HG02973 (cell line): ENCODE results near the gene LRRC27.

Experiments
- ATAC-seq: cut with Tn5 transposase; IDR thresholded peaks from one replicate; pipeline ENCODE4 v1.9.1; 2021; ENCODE audit warnings: moderate library complexity; ENCODE audit not compliant: unreplicated experiment

Gene LRRC27

DNA sequence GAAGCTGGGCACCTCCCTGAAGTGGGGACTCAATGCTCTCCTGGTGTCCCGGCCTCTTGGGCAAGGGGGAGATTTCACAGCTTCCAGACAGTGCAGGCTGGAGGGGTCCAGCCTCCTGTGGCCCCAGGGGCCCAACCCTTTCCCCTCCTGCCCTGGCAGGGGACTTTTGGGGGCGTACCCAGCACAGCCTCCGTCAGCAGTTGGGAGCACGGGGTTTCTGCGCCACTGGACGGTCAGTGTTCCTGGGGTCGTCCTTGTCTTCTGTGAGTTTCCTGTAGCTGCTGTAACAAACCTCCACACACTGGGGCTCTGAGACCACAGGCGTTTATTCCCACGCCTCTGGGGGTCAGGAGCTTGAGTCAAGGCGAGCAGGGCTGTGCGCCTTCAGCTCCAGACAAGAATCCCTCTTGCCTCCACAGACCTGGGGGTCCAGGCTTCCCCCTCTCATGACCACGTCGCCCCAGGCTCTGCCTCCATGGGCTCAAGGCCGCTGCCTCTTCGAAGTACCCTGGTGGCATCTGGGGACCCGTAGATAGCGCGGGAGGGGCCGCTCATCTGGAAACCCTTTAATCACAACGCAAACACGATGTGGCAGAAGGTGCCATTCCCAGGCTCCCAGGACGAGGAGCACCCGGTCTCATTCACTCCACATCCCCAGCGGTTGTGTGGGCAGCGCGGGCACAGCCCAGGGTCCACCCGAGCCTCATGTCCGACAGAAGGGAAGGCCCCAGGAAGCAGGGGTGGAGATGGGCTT is 79.0 kb downstream of the LRRC27 start:
- no peak for ATAC-seq

DNA sequence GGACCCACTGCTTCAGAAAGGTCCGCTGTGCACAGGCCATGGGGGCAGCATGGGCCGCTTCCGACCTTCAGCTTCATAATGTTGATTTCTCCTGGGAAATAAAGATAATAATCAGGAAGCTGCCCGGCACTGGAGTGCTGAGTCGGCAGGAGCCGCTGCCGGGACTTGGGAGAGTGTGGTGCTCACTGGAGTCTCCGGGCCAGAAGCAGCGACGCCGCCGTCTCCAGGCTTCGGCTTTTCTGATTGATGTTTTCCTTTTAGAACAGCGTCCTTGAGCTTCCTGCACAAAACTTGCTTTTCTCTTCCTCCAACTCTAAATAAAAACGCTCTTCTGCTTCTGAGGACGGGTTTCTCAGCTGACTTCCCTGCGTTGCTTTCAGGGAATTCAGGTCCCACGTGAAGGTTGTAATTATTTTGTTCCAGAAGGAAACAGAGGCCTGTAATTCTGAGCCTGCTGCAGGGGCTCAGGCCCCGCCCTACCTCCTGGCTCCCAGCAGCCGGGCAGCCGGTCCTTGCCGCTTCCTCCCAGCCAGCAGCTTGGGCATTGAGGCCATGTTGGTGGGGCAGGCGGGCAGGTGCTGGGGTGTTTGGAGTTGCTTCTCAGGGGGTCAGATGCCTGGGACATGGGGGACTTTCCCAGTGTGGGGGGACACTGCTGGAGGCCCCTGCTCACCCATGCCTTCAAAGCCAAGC is 79.7 kb downstream of the LRRC27 start:
- ATAC-seq = no peak

DNA sequence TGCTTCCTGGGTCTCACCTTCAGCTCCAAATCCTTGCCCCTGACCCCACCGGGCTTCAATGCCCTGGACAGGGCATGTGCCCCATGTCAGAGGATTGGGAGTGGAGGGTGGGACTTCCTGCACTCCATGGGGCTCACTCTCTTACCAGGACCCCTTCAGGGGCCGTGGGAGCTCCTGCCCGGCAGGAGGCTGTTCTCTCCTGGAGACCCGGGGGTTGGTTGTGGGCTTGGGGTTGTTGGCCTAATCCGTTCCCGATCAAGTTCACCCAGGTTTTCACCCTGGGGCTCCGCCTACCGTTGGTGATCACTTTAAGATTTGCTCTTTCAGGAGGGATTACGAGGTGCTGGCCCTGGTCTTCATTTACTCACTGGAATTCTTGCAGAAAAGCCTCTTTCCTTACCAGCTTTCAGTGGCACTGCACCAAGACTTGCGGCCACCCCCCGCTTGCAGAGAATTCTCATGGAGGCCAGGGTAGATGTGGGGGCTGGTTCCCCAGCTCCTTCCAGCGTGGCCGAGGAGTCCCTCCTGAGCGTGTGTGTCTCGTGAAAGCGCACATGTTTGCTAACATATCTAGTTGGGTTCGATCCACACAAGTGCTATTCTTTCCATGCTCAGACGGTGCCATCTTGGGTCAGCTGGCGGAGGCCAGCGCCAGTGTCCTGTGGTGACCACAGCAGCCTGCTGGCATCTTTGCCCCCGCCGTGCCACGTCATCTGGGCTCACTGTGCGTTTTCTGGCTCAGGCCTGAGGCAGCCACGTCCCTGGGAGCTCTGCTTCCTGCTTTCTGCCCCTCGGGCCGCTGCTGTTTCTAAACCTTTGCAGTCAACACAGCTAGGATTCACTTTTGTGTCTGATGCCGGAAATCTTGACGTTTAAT is 80.6 kb downstream of the LRRC27 start:
- ATAC-seq = no peak

DNA sequence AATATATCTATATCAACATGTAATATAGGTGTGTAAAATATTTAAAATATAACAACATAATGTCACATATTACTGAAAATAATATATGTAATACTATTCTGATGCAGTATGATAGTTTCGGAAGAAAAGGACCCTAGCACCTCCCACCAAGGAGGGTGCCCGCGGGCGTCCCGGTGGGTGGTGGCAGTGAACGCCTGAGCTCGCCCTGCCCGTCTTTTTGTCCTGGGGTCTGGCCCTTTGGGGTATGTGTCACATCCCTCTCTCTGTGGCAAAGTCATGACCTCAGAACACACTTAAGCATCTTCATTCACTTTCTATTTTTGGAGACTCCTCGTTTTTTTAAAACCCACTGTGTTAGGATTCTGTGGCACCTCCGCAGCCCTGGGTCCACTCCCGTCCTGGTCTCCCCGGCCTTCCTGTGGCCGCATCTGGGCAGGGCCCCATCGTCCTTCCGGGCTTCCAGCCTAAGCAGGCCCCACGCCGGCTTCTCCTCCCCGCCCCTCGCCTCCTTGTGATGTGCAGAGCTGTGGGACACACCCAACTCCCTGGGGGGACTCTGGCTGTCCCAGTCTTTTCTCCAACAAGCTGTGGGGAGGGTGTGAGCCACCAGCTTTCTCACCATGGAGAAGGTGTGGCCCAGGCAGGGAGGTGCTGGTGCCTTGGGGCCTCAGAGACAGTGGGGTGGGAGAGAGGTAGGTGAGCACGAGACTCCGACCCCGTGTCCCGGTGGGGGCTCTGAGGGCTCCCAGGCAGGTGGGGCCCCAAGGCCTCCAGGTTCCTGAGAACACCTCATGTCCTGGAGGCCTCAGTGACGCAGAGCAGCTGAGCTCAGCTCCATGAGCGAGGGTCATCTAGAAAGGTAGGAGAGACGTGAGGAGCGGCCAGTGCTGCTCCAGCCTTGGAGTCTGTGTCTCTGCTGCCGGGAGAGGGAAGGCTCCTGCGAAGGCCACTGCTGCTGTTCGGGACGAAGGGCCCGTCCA is 81.5 kb downstream of the LRRC27 start:
- ATAC-seq = no peak

DNA sequence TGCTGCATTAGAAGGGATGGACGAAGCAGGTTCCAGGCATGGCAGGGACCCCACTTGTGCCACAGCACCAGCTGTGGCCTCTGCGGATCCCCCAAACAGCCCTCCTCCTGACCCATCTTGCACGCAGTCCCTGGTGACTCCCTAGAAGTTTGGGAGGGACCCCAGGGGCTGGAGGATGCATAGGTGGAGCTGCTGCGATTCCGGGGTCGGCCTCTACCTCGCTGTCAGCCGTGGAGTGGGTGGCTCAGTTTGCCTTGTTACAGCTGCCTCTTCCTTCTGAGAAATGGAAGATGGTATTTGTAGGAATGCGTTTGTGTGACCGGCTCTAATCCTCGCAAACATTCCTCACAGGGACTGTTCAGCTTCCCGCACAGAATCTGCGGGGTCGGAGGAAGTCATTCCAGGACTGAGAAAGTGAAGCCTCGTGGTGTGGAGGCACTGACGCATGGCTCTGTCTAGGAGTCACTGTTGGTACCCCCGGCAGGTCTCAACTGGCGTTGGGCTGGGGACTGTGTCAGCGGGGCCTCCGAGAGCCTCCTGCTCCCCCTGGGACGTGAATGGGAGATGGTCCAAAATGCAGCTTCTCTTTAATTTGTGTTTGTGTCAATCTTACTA is 82.5 kb downstream of the LRRC27 start:
- no peak for ATAC-seq

DNA sequence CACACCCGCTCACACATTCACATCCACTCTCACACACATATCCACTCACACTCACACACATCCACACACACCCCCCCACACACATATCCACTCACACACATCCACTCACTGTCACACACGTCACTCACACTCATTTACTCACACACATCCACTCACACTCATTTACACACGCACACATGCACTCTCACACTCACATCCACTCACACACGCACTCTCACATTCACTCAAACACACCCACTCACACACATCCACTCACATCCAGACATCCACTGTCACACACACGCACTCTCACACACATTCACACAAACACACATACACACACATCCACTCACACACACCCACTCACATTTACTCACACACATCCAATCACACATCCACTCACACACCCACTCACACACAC is 83.3 kb downstream of the LRRC27 start:
- ATAC-seq = no peak

DNA sequence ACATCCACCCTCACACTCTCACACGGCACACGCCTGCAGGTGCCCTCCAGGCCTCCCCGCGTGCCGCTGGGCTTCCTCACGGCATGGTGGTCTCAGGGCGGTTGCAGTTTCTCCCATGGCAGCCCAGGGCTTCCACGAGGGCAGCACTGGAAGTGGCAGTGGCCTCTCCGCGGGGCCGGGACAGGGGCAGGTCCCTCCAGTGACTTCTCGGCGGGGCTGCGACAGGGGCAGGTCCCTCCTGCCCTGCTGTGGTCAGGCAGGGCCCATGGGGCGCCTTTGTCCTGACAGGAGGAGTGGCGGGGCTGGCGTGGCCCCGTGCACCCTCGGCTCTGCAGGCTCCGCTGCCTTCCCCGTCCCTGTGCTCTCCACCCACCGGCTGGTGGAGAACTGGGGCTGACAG is 84.0 kb downstream of the LRRC27 start:
- no peak for ATAC-seq

DNA sequence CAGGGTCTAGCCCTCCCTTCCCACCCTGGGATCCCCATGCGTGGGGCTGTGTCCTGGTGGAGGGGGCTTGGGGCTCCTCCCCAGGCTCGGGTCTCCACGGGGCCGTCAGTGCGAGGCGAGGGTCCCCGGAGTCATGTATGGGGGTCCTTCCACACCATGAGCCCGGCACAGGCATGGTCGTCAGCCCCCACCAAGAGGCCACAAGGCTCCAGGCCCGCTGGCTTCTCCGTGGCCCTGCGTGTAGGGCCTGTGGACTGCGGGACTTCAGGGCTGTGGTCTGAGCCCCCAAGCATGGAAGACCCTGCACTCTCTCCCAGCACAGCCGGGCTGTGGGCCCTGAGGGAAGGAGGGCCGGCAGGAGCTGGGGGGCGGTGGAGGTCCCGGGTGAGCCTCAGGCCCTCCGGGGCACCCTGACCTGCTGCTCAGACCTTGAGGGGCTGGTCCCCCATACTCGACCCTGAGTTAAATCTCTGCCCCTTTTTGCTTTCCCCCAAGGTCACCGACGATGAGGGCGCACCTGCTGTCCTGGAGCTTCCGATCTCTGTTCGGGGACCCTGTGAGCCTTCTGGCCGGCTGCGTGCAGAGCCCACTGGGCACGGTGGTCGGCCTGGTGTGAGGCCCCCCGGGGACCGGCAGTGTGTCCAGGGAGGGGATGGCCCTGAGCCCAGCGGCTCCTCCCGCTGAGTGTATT is 84.7 kb downstream of the LRRC27 start:
- ATAC-seq = no peak

DNA sequence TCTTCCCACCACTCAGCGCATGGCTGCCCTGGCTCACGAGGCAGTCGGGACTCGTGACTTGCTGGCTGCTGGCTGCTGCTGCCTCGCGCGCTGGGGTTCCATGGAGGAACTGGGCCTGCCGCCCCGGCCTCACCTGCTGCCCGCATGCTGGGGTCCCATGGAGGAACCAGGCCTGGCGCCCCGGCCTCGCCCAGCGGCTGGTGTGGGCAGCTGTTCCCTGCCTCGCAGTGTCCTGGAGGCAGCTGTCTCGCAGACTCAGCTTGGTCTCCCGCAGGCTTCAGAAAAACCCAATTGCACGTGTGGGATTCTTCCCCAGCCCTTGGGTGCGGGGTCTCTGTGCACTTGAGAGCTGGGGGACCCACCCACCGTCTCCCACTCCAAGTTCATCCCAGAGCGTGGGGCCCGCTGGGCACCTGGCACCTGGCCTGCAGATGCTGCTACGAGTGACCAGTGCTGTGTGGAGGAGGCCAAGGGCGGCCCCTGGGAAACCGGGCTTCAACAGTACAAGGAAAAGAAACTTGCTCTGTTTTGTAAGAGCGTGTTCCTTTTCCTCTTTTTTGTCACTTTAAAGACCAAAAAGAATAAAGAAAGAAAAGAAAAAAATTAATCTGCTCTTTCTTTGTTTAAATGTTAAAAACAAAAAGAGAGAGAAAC is 85.4 kb downstream of the LRRC27 start:
- ATAC-seq = no peak

DNA sequence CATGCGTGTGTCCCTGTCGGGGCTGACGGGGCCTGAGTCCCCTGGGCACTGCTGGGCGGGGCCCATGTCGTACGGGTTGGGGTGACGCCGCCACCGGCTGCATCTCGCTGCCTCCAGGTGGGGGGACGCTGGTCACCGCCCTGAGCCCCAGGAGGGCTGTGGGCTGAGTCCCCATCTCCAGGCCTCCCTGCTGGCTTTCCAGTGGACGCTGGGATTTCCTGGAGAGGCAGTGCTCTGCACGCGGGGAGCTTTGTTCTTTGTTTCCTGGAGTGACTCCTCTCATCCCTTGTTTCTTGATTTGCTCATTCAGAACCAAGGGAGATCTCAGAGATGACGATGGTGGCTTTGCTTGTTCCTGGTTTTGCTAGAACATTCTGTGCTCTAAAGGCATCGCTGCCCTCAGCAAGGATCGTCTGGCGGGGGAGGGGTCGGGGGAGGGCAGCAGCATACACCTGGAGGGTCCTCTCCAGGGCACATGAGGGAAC is 86.0 kb downstream of the LRRC27 start:
- no peak for ATAC-seq

DNA sequence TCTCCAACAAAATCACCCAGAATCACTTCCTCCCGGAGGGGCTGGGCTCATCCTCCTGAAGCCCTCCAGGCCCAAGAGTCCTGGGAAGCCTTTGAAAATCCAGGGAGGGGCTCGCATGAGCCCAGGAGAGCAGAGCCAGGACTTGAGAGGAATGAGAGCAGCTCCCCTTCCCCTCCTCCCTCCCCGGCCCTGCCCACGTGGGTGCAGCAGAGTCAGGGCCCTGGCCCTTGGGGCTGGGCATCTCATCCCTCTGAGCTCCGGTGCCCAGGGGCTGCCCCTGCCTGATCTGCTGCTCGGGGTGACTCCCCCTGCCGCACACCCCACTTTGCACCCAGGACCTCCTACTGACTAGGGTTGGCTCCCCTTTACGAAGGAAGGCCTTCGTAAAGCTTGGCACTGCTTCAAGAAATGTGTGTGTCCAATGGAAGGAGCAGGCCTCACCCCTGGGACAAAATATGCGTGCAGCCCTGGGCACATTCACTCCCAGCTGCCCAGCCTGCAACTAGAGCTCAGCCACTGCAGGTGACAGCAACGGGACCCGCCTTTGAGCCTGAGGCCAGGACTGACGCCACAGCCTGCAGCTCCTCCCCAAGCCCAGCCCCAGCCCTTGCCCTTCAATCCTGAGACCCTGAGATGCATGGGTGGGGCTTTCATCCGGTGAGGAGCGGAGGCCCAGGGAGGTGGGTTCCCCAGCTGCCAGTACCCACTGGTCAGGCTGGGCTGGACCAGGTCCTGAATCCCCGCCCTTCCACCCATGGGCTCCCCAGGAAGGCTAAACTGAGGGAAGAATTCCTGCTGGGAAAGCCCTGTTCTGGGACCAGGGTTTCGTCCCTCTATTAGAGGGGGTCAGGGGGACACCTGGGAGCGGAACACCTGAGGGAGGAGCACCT is 86.8 kb downstream of the LRRC27 start:
- no peak for ATAC-seq

DNA sequence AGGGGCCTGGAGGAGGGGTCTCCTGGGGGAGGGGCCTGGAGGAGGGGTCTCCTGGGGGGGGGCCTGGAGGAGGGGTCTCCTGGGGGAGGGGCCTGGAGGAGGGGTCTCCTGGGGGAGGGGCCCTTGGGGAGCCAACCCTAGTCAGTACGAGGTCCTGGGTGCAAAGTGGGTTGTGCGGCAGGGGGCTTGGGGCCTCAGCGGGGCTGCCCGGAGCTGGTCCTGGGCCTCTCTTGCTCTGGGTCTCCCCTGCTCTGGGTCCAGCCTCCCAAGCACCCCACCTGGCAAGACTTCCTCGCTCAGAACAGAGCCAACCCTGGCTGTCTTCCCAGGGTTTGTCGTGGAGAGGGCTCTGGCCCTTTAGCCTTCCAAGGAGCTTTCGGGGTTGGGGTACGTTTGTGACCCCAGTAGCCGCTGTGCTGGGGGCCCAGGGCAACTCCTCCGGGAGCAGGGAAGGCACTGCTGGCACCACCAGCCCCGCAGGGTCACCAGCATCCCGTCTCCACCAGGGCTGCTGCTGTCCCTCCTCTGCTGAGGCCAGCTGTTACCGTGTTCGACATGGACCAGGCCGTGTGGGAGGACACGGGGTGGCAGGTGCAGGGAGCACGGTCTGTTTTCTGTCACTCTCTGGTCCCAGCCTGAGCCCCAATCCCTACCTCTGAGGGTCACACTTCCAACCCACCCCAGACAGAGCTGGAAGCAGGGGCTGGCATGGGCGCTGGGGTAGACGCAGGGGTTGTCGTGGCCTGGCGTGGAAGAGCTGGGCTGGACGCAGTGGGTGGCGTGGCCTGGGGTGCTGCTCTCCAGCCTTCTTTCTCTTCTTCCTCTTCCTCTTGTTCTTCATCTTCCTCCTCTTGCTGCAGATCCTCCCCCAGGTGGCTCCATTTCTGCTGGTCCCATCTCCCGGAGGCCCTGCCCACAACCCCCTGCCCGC is 87.8 kb downstream of the LRRC27 start:
- ATAC-seq = no peak

DNA sequence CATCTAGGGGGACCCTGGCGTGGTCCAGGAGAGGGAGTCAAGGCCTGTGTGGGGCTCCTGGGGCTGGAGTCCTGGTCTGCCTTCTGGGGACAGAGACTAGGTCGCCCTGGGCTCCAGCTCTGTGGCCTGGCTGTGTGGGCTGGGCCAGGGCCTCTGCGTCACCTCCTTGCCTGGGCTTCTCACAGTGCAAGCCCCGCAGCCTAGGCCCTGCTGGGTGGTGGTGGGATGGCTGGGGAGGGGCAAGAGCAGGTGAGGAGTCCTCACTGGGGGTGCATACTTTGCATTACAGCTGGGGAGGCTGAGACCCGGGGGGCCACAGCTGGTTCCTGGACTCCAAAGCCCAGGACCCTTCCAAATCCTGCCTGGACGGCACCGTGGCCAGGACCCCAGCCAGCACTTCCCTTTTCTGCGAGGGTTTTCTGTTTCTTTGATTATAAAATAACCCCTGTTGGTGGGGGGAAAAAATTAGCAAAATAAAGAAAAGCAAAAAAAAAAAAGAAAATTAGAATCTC is 88.5 kb downstream of the LRRC27 start:
- no peak for ATAC-seq

DNA sequence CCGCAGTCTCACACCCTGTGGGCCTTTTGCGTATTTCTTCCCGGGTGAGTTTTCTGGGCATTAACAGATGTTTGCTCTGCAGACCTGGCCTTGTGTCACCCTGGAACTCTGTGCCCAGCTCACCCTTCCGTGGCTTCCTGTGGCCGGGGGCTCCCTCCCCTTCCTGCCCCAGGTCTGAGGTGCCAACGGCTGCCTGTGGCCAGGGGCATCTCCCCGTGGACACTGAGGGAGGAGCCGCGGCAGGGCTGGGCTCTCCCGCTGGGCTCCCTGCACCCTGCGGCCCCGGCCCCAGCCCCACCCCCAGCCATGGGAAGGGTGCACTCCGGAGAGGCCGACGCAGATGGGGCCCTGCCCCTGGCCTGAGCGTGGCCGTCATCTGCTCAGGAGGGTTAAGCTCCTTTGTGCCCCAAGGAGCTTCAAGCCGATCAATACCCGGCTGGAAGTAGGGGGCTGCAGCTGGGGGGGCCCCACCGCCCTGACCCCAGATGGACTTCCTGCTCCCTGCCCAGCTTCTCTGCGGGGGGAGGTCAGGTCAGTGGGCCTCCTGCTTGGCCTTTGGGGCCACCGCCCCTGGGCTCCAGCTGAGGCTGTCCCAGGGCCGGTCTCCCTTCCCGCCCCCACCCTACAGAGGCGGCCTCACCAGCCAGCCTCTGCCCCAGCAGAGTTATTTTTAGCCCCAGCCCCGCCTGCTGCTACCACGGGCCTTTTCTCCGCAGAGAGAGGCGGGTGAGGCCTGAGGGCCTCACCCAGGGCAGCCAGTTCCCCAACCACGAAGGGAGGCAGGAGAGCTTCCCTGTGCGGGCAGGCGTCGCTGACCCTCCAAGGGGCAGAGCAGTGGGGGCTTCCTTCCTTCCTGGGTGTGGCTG is 89.2 kb downstream of the LRRC27 start:
- ATAC-seq = peak; percentile 41
